ENCODE measurements around the gene EXOC4. TPM values are rescaled to one million over a fixed set of nuclear protein-coding genes. Genes with fewer than 3 reads are reported as not detected.

EXOC4 gene
- total RNA-seq, 1 donor from 2014 or later = 94.0 TPM

GRCh38 chr7:134016223-134016941, 763.5 kb downstream of the EXOC4 start:
- DNase-seq (ENCODE audit: low spot score) = peak; percentile 54
- no peaks in the 10 kb centered on the region for H3K27me3 Mint-ChIP-seq (ENCODE audit: unreplicated experiment)
- no peaks in the 10 kb centered on the region for H3K36me3 Mint-ChIP-seq (ENCODE audit: low read depth, unreplicated experiment)
- no peaks in the 10 kb centered on the region for H3K4me1 Mint-ChIP-seq (ENCODE audit: unreplicated experiment)
- H3K27ac Mint-ChIP-seq (ENCODE audit: unreplicated experiment) = no peak overlapping the region
- H3K9me3 Mint-ChIP-seq (ENCODE audit: unreplicated experiment) = no peaks in the 10 kb centered on the region
- peak; percentile 43 for TF ChIP-seq CTCF (IDR thresholded peaks at IDR 0.05; ENCODE audit: unreplicated experiment)
- H3K4me3 Mint-ChIP-seq (ENCODE audit: unreplicated experiment) = no peak overlapping the region

GRCh38 chr7:134016942-134017303, 764.0 kb downstream of the EXOC4 start:
- no peaks in the 10 kb centered on the region for H3K27me3 Mint-ChIP-seq (ENCODE audit: unreplicated experiment)
- H3K27ac Mint-ChIP-seq (ENCODE audit: unreplicated experiment) = no peak overlapping the region
- H3K9me3 Mint-ChIP-seq (ENCODE audit: unreplicated experiment) = no peaks in the 10 kb centered on the region
- TF ChIP-seq CTCF (IDR thresholded peaks at IDR 0.05; ENCODE audit: unreplicated experiment) = no peak
- DNase-seq (ENCODE audit: low spot score) = no peak
- H3K4me3 Mint-ChIP-seq (ENCODE audit: unreplicated experiment) = no peak overlapping the region
- H3K36me3 Mint-ChIP-seq (ENCODE audit: low read depth, unreplicated experiment) = no peaks in the 10 kb centered on the region
- H3K4me1 Mint-ChIP-seq (ENCODE audit: unreplicated experiment) = no peaks in the 10 kb centered on the region

GRCh38 chr7:134018306-134018705, 765.4 kb downstream of the EXOC4 start:
- no peaks in the 10 kb centered on the region for H3K4me1 Mint-ChIP-seq (ENCODE audit: unreplicated experiment)
- DNase-seq (ENCODE audit: low spot score) = no peak
- no peaks in the 10 kb centered on the region for H3K9me3 Mint-ChIP-seq (ENCODE audit: unreplicated experiment)
- TF ChIP-seq CTCF (IDR thresholded peaks at IDR 0.05; ENCODE audit: unreplicated experiment) = no peak
- H3K27ac Mint-ChIP-seq (ENCODE audit: unreplicated experiment) = no peak overlapping the region
- no peaks in the 10 kb centered on the region for H3K36me3 Mint-ChIP-seq (ENCODE audit: low read depth, unreplicated experiment)
- H3K4me3 Mint-ChIP-seq (ENCODE audit: unreplicated experiment) = no peak overlapping the region
- H3K27me3 Mint-ChIP-seq (ENCODE audit: unreplicated experiment) = no peaks in the 10 kb centered on the region

- no peaks in the 10 kb centered on the region for H3K36me3 Mint-ChIP-seq (ENCODE audit: low read depth, unreplicated experiment)
- H3K27ac Mint-ChIP-seq (ENCODE audit: unreplicated experiment) = no peak overlapping the region
- no peaks in the 10 kb centered on the region for H3K9me3 Mint-ChIP-seq (ENCODE audit: unreplicated experiment)
- H3K4me3 Mint-ChIP-seq (ENCODE audit: unreplicated experiment) = no peak overlapping the region
- no peak for TF ChIP-seq CTCF (IDR thresholded peaks at IDR 0.05; ENCODE audit: unreplicated experiment)
- no peaks in the 10 kb centered on the region for H3K27me3 Mint-ChIP-seq (ENCODE audit: unreplicated experiment)
- no peak for DNase-seq (ENCODE audit: low spot score)
- no peaks in the 10 kb centered on the region for H3K4me1 Mint-ChIP-seq (ENCODE audit: unreplicated experiment)
Measured at GRCh38 chr7:134019251-134019650, 766.4 kb downstream of the EXOC4 start.

- H3K9me3 Mint-ChIP-seq (ENCODE audit: unreplicated experiment) = no peaks in the 10 kb centered on the region
- no peak for DNase-seq (ENCODE audit: low spot score)
- no peak overlapping the region for H3K4me3 Mint-ChIP-seq (ENCODE audit: unreplicated experiment)
- TF ChIP-seq CTCF (IDR thresholded peaks at IDR 0.05; ENCODE audit: unreplicated experiment) = no peak
- H3K27ac Mint-ChIP-seq (ENCODE audit: unreplicated experiment) = no peak overlapping the region
- H3K4me1 Mint-ChIP-seq (ENCODE audit: unreplicated experiment) = no peaks in the 10 kb centered on the region
- H3K27me3 Mint-ChIP-seq (ENCODE audit: unreplicated experiment) = no peaks in the 10 kb centered on the region
- H3K36me3 Mint-ChIP-seq (ENCODE audit: low read depth, unreplicated experiment) = no peaks in the 10 kb centered on the region
Measured at GRCh38 chr7:134021836-134022235, 769.0 kb downstream of the EXOC4 start.
